Astrocyte (in vitro differentiated cells and primary cell): ENCODE measurements around the gene SPEM3.

Experiments used
- CTCF ChIP-seq: IDR thresholded peaks from 2 replicates; pipeline ENCODE4 v1.5.1; 2011; ENCODE audit warnings: low read depth, mild to moderate bottlenecking, inconsistent platforms, low read length, moderate library complexity; ENCODE audit not compliant: insufficient read depth
- EZH2 ChIP-seq: IDR thresholded peaks from 2 replicates; pipeline ENCODE4 v1.6.1; 2012; ENCODE audit warnings: mild to moderate bottlenecking, low read length, inconsistent platforms; ENCODE audit not compliant: insufficient read depth

GRCh38 chr17:7465597-7466275 lies 37.1 kb downstream of the SPEM3 start:
- TF ChIP-seq CTCF: no peak
- no peak for TF ChIP-seq EZH2
